ENCODE data around the gene AGPS. TPM values are rescaled to one million over a fixed set of nuclear protein-coding genes. Genes with fewer than 3 reads are reported as not detected.

AGPS gene
- total and polyA plus RNA-seq, 2 experiments from 2014 or later: 22.9 to 36.7 TPM

GRCh38 chr2:177578454-177578853 lies 185.9 kb downstream of the AGPS start:
- Histone ChIP-seq H3K4me3 (no peak overlapping the region), H3K9me2 (ENCODE audit: insufficient read depth) (no peaks in the 10 kb centered on the region), H3K4me2 (ENCODE audit: unreplicated experiment) (no peak overlapping the region), H2AFZ (no peak overlapping the region), H4K20me1 (ENCODE audit: insufficient read depth) (no peaks in the 10 kb centered on the region), H3K79me2 (ENCODE audit: insufficient read depth) (no peaks in the 10 kb centered on the region), H3K27ac (no peak overlapping the region), H3K27me3 (replicated peaks; ENCODE audit: insufficient read depth) (no peaks in the 10 kb centered on the region), H3K9me3 (ENCODE audit: low read depth) (no peaks in the 10 kb centered on the region), H3K4me1 (ENCODE audit: insufficient read depth) (no peaks in the 10 kb centered on the region), H3F3A (ENCODE audit: insufficient read depth) (no peaks in the 10 kb centered on the region), H3K36me3 (ENCODE audit: low read depth) (no peaks in the 10 kb centered on the region), H3K9ac (no peak overlapping the region)
- in situ Hi-C loops (cut with MboI): no loop called here
- WGBS, 2 experiments (ENCODE audit: low coverage in 1 of 2, low lambda C conversion rate in 2 of 2, missing lambda C conversion rate in 2 of 2): 29 to 35% methylated on average over 3 of the region's 3 CpGs
- TF ChIP-seq EZH2phosphoT487 (IDR thresholded peaks at IDR 0.05; ENCODE audit: insufficient read depth, low read depth) (no peak), EZH2 (IDR thresholded peaks at IDR 0.05; ENCODE audit: insufficient read depth, poor library complexity, severe bottlenecking) (no peak)
- no peak for DNase-seq

GRCh38 chr2:177579486-177580036 lies 187.0 kb downstream of the AGPS start:
- Histone ChIP-seq H3K4me2 (ENCODE audit: unreplicated experiment) (no peak overlapping the region), H3K36me3 (ENCODE audit: low read depth) (no peaks in the 10 kb centered on the region), H2AFZ (no peak overlapping the region), H3K4me1 (ENCODE audit: insufficient read depth) (no peaks in the 10 kb centered on the region), H3F3A (ENCODE audit: insufficient read depth) (no peaks in the 10 kb centered on the region), H3K4me3 (no peak overlapping the region), H3K27ac (no peak overlapping the region), H4K20me1 (ENCODE audit: insufficient read depth) (no peaks in the 10 kb centered on the region), H3K9me3 (ENCODE audit: low read depth) (no peaks in the 10 kb centered on the region), H3K79me2 (ENCODE audit: insufficient read depth) (no peaks in the 10 kb centered on the region), H3K27me3 (replicated peaks; ENCODE audit: insufficient read depth) (no peaks in the 10 kb centered on the region), H3K9me2 (ENCODE audit: insufficient read depth) (no peaks in the 10 kb centered on the region), H3K9ac (no peak overlapping the region)
- DNase-seq: no peak
- no peak for TF ChIP-seq EZH2 (IDR thresholded peaks at IDR 0.05; ENCODE audit: insufficient read depth, poor library complexity, severe bottlenecking)
- no peak for TF ChIP-seq EZH2phosphoT487 (IDR thresholded peaks at IDR 0.05; ENCODE audit: insufficient read depth, low read depth)
- WGBS, 2 experiments (ENCODE audit: low coverage in 1 of 2, low lambda C conversion rate in 2 of 2, missing lambda C conversion rate in 2 of 2): 43 to 48% methylated on average over 3 of the region's 3 CpGs
- in situ Hi-C loops (cut with MboI): no loop called here

GRCh38 chr2:177582000-177582399 lies 189.4 kb downstream of the AGPS start:
- no peaks in the 10 kb centered on the region for H3K27me3 ChIP-seq (replicated peaks; ENCODE audit: insufficient read depth)
- H3K79me2 ChIP-seq (ENCODE audit: insufficient read depth): no peaks in the 10 kb centered on the region
- no peak overlapping the region for H2AFZ ChIP-seq
- H3K27ac ChIP-seq: no peak overlapping the region
- no peaks in the 10 kb centered on the region for H3K4me1 ChIP-seq (ENCODE audit: insufficient read depth)
- in situ Hi-C loops (cut with MboI): no loop called here
- no peaks in the 10 kb centered on the region for H3K9me3 ChIP-seq (ENCODE audit: low read depth)
- TF ChIP-seq EZH2phosphoT487 (IDR thresholded peaks at IDR 0.05; ENCODE audit: insufficient read depth, low read depth): no peak
- no peak for DNase-seq
- H3K9ac ChIP-seq: no peak overlapping the region
- H4K20me1 ChIP-seq (ENCODE audit: insufficient read depth): no peaks in the 10 kb centered on the region
- H3F3A ChIP-seq (ENCODE audit: insufficient read depth): no peaks in the 10 kb centered on the region
- 41 to 67% methylated on average over 1 of the region's 1 CpG for WGBS, 2 experiments (ENCODE audit: low coverage in 1 of 2, low lambda C conversion rate in 2 of 2, missing lambda C conversion rate in 2 of 2)
- no peak overlapping the region for H3K4me3 ChIP-seq
- H3K9me2 ChIP-seq (ENCODE audit: insufficient read depth): no peaks in the 10 kb centered on the region
- no peak overlapping the region for H3K4me2 ChIP-seq (ENCODE audit: unreplicated experiment)
- no peaks in the 10 kb centered on the region for H3K36me3 ChIP-seq (ENCODE audit: low read depth)

- Histone ChIP-seq H3K9me3 (ENCODE audit: low read depth) (no peaks in the 10 kb centered on the region), H2AFZ (no peak overlapping the region), H3F3A (ENCODE audit: insufficient read depth) (no peaks in the 10 kb centered on the region), H3K4me3 (no peak overlapping the region), H3K9ac (no peak overlapping the region), H3K27me3 (replicated peaks; ENCODE audit: insufficient read depth) (no peaks in the 10 kb centered on the region), H3K4me2 (ENCODE audit: unreplicated experiment) (no peak overlapping the region), H3K9me2 (ENCODE audit: insufficient read depth) (no peaks in the 10 kb centered on the region), H4K20me1 (ENCODE audit: insufficient read depth) (no peaks in the 10 kb centered on the region), H3K36me3 (ENCODE audit: low read depth) (no peaks in the 10 kb centered on the region), H3K4me1 (ENCODE audit: insufficient read depth) (no peaks in the 10 kb centered on the region), H3K27ac (no peak overlapping the region), H3K79me2 (ENCODE audit: insufficient read depth) (no peaks in the 10 kb centered on the region)
- TF ChIP-seq EZH2phosphoT487 (IDR thresholded peaks at IDR 0.05; ENCODE audit: insufficient read depth, low read depth) (no peak), EZH2 (IDR thresholded peaks at IDR 0.05; ENCODE audit: insufficient read depth, poor library complexity, severe bottlenecking) (no peak)
- no peak for DNase-seq
- in situ Hi-C loops (cut with MboI): no loop called here
- 71 to 79% methylated on average over 6 of the region's 6 CpGs for WGBS, 2 experiments (ENCODE audit: low coverage in 1 of 2, low lambda C conversion rate in 2 of 2, missing lambda C conversion rate in 2 of 2)
These were observed 191.6 kb downstream of the AGPS start for GRCh38 chr2:177584030-177584692.

Data from GM23248 (cell line).